Suprapubic skin (tissue), 4 donors: ENCODE results near the gene TMEM91. TPM values are rescaled to one million over a fixed set of nuclear protein-coding genes. Genes with fewer than 3 reads are reported as not detected.

Experiments used
- DNase-seq, 2 donors: peaks; one replicate each; pipeline ENCODE4 v3.0.0-alpha.2; 2019; ENCODE audit warnings: low spot score in 2 of 2
- H3K27ac ChIP-seq: fragments of 200-600 bp; sonication (generic); one replicate; pipeline ENCODE4 v1.5.1; 2019
- H3K27me3 ChIP-seq: fragments of 200-600 bp; sonication (generic); one replicate; pipeline ENCODE4 v1.5.1; 2019
- H3K36me3 ChIP-seq: fragments of 200-600 bp; sonication (generic); one replicate; pipeline ENCODE4 v1.5.1; 2019
- H3K4me1 ChIP-seq: fragments of 200-600 bp; sonication (generic); one replicate; pipeline ENCODE4 v1.5.1; 2019
- H3K4me3 ChIP-seq: fragments of 200-600 bp; sonication (generic); one replicate; pipeline ENCODE4 v1.5.1; 2019; ENCODE audit warnings: mild to moderate bottlenecking
- H3K9me3 ChIP-seq: fragments of 200-600 bp; sonication (generic); one replicate; pipeline ENCODE4 v1.5.1; 2019
- CTCF ChIP-seq, 2 donors: fragments of 200-600 bp in 1 of 2; fragments of 450-650 bp in 1 of 2; sonication (generic) in 1 of 2; IDR thresholded peaks; one replicate each; pipeline ENCODE4 v1.5.1; 2016 to 2019; ENCODE audit warnings: antibody characterized with exemption in 2 of 2, mild to moderate bottlenecking in 1 of 2, moderate library complexity in 1 of 2
- EP300 ChIP-seq: sonication (generic); formaldehyde crosslinking; IDR thresholded peaks from one replicate; pipeline ENCODE4 v1.6.1; 2017; ENCODE audit warnings: antibody characterized with exemption
- POLR2A ChIP-seq, 2 donors: fragments of 450-650 bp; IDR thresholded peaks; one replicate each; pipeline ENCODE4 v1.6.1; 2017; ENCODE audit warnings: antibody characterized with exemption in 2 of 2, mild to moderate bottlenecking in 2 of 2, moderate library complexity in 2 of 2
- POLR2AphosphoS5 ChIP-seq, 3 donors: sonication (generic); formaldehyde crosslinking; IDR thresholded peaks; one replicate each; pipeline ENCODE4 v1.6.1; 2017; ENCODE audit warnings: antibody characterized with exemption in 3 of 3
- WGBS: methylation state at CpG from one replicate; pipeline ENCODE4 v1.1.5; 2018; 5-methylcytosine and 5-hydroxymethylcytosine counted together
- total RNA-seq, 4 donors: library from RNA; depleted of rRNA; stranded (reverse); fragments of >200 nt; gene quantifications; one replicate each; pipeline ENCODE4 v1.1.0, GENCODE V29; 2016

TMEM91 gene
- total RNA-seq, 4 donors from 2014 or later = 29.6 to 109 (median 88.1) TPM

GRCh38 chr19:41328842-41329225, 47.5 kb upstream of the TMEM91 start:
- Histone ChIP-seq H3K27ac (no peak overlapping the region), H3K27me3 (no peaks in the 10 kb centered on the region), H3K4me1 (peaks cover 57% of the 10 kb centered on the region), H3K36me3 (peaks cover 17% of the 10 kb centered on the region), H3K4me3 (no peak overlapping the region), H3K9me3 (no peaks in the 10 kb centered on the region)
- DNase-seq = no peak
- 7% methylated on average over 1 of the region's 1 CpG for WGBS
- no peak for TF ChIP-seq EP300
- TF ChIP-seq POLR2A (IDR thresholded peaks at IDR 0.05) = no peak
- no peak for TF ChIP-seq CTCF (IDR thresholded peaks at IDR 0.05)
- TF ChIP-seq POLR2AphosphoS5 (IDR thresholded peaks at IDR 0.05) = no peak

DNA sequence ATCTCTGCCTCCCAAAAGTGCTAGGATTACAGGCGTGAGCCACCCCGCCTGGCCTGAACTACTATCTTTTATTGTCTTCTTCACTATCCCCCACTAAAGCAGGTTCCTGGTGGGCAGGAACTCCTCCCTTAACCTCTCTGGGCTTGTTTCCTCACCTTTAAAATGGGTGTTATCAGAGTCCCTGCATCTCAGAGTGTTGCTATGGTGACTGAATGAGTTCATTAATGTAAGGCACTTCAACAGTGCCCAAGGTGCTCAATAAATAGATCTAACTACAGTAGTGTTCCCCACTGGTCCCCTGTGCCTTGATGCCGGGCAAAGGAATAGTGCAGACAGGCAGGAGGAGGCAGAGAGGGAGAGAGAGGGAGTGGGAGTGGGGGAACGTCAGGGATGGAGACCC, 45.9 kb upstream of the TMEM91 start:
- WGBS = 87% methylated on average over 4 of the region's 4 CpGs
- Histone ChIP-seq H3K4me3 (no peak overlapping the region), H3K27ac (no peak overlapping the region), H3K36me3 (peaks cover 17% of the 10 kb centered on the region), H3K4me1 (peaks cover 40% of the 10 kb centered on the region), H3K27me3 (no peaks in the 10 kb centered on the region), H3K9me3 (no peaks in the 10 kb centered on the region)
- no peak for TF ChIP-seq EP300
- no peak for TF ChIP-seq POLR2AphosphoS5 (IDR thresholded peaks at IDR 0.05)
- TF ChIP-seq POLR2A (IDR thresholded peaks at IDR 0.05) = no peak
- no peak for TF ChIP-seq CTCF (IDR thresholded peaks at IDR 0.05)
- no peak for DNase-seq

DNA sequence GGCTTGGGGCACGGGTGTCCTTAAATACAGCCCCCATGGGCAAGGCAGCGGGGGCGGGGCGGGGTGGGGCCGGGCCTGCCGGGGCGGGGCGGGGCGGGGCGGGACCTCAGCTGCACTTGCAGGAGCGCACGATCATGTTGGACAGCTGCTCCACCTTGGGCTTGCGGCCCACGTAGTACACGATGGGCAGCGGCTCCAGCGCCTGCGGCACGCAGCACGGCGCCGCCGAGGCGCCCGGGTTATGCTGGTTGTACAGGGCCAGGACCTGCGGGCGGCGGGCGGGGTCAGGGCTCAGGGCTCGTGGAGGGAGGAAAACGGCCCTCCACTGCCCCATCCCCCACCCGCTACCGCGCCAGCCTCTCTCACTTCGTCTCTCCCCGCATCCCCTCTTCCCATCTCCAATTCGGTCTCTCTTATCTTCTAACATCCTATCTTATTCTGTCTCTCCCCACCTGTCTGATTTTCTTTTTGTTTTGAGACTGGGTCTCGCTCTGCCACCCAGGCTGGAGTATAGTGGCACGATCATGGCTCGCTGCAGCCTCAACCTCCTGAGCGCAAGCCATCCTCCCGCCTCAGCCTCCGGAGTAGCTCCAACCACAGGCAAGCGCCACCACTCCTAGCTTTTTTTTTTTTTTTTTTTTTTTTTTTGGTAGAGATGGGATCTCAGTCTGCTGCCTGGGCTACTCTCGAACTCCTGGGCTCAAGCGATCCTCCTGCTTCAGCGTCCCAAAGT, 45.2 kb upstream of the TMEM91 start:
- peaks cover 34% of the 10 kb centered on the region for H3K4me1 ChIP-seq
- TF ChIP-seq EP300 = no peak
- no peak for TF ChIP-seq CTCF (IDR thresholded peaks at IDR 0.05)
- TF ChIP-seq POLR2A (IDR thresholded peaks at IDR 0.05) = no peak
- TF ChIP-seq POLR2AphosphoS5 (IDR thresholded peaks at IDR 0.05) = no peak
- DNase-seq = no peak

DNA sequence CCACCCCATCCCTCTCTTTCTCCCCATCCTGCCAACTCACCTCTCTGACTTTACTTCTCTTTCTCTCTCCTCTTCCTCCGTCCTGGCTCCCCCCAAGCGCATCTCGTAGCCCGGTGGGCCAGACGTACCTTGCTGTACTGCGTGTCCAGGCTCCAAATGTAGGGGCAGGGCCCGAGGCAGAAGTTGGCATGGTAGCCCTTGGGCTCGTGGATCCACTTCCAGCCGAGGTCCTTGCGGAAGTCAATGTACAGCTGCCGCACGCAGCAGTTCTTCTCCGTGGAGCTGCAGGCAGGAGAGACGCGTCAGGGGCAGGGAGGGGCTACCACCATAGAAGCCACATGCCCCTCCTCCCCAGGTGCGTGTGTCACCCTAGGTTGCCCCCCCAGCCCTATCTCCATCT, 44.3 kb upstream of the TMEM91 start:
- no peak overlapping the region for H3K27ac ChIP-seq
- no peak for DNase-seq
- peaks cover 25% of the 10 kb centered on the region for H3K4me1 ChIP-seq
- peaks cover 17% of the 10 kb centered on the region for H3K36me3 ChIP-seq
- WGBS = 95% methylated on average over 16 of the region's 16 CpGs
- H3K4me3 ChIP-seq = no peak overlapping the region
- H3K27me3 ChIP-seq = no peaks in the 10 kb centered on the region
- TF ChIP-seq EP300 (no peak), POLR2A (IDR thresholded peaks at IDR 0.05) (no peak), POLR2AphosphoS5 (IDR thresholded peaks at IDR 0.05) (no peak), CTCF (IDR thresholded peaks at IDR 0.05) (no peak)
- no peaks in the 10 kb centered on the region for H3K9me3 ChIP-seq

More for the DNA sequence above, 45.2 kb upstream of the TMEM91 start:
- 68% methylated on average over 34 of the region's 47 CpGs for WGBS
- Histone ChIP-seq H3K27me3 (no peaks in the 10 kb centered on the region), H3K36me3 (peaks cover 17% of the 10 kb centered on the region), H3K9me3 (no peaks in the 10 kb centered on the region), H3K27ac (no peak overlapping the region), H3K4me3 (no peak overlapping the region)

- WGBS = 86% methylated on average over 5 of the region's 5 CpGs
- no peak for DNase-seq
- Histone ChIP-seq H3K9me3 (no peaks in the 10 kb centered on the region), H3K4me3 (no peak overlapping the region), H3K4me1 (peaks cover 21% of the 10 kb centered on the region), H3K27ac (no peak overlapping the region), H3K27me3 (no peaks in the 10 kb centered on the region), H3K36me3 (peaks cover 17% of the 10 kb centered on the region)
- no peak for TF ChIP-seq EP300
- no peak for TF ChIP-seq POLR2A (IDR thresholded peaks at IDR 0.05)
- TF ChIP-seq CTCF (IDR thresholded peaks at IDR 0.05) = no peak
- no peak for TF ChIP-seq POLR2AphosphoS5 (IDR thresholded peaks at IDR 0.05)
These were observed 43.9 kb upstream of the TMEM91 start for GRCh38 chr19:41332468-41332867.
